Spleen (tissue), 7 donors: ENCODE results near the gene FLVCR2.

Experiments used
- POLR2A ChIP-seq, 3 donors: fragments of 450-650 bp; IDR thresholded peaks; one replicate each; pipeline ENCODE4 v1.5.1; 2017; ENCODE audit warnings: antibody characterized with exemption in 3 of 3, mild to moderate bottlenecking in 1 of 3
- POLR2AphosphoS5 ChIP-seq, 3 donors: sonication (generic); formaldehyde crosslinking; IDR thresholded peaks; one replicate each; pipeline ENCODE4 v1.5.1; 2017; ENCODE audit warnings: antibody characterized with exemption in 3 of 3
- TF ChIP-seq, protein P1 (sequence below), 11 experiments: fragments of 200-600 bp in 7 of 11; fragments of 450-650 bp in 4 of 11; sonication (generic) in 4 of 11; IDR thresholded peaks in 8 of 11; conservative IDR thresholded peaks in 3 of 11; 1 replicate in 7 of 11; 2 replicates in 4 of 11; pipeline versions ENCODE4 v1.4.0 to v1.8.0; 2016 to 2021; ENCODE audit warnings: antibody characterized with exemption in 11 of 11, inconsistent platforms in 4 of 11, mild to moderate bottlenecking in 1 of 11
- donor health status: DM: no; HTN: no; CAD: no; lungs with moderate emphysema.
- donor health status: DM: no; HTN: no; CAD: no.
- donor health status: DM: no; HTN: no; CAD: no.

DNA sequence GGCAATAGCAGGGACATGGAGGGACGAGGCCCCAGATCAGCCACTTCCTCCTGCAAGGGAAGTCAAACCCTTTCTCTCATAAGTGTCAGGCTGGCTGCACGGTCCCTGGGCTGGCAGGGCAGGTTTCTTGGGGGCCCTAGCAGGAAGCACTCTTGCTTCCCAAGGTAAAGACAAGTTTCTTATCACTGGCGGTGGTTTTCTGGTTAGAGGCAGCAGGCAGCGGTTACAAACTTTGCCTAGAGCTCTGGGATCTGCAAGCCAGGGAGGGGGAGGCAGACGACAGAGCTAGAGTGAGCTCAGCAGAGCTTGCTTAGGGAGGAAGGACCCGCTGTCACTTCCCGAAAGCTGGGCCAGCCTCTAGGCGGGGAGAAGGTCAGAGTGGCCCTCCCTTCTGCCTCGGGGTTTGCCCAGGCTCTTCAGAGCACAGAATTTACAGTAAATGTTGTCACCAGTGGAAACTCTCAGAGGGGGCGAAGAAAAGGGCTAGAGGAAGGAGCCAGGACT, 35.8 kb upstream of the FLVCR2 start:
- TF ChIP-seq, protein P1, sequence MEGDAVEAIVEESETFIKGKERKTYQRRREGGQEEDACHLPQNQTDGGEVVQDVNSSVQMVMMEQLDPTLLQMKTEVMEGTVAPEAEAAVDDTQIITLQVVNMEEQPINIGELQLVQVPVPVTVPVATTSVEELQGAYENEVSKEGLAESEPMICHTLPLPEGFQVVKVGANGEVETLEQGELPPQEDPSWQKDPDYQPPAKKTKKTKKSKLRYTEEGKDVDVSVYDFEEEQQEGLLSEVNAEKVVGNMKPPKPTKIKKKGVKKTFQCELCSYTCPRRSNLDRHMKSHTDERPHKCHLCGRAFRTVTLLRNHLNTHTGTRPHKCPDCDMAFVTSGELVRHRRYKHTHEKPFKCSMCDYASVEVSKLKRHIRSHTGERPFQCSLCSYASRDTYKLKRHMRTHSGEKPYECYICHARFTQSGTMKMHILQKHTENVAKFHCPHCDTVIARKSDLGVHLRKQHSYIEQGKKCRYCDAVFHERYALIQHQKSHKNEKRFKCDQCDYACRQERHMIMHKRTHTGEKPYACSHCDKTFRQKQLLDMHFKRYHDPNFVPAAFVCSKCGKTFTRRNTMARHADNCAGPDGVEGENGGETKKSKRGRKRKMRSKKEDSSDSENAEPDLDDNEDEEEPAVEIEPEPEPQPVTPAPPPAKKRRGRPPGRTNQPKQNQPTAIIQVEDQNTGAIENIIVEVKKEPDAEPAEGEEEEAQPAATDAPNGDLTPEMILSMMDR (IDR thresholded peaks at IDR 0.05 in 8 of 11, conservative IDR thresholded peaks at IDR 0.05 in 3 of 11) = no peak
- peak in 1 of 3 donors; percentile 39 for TF ChIP-seq POLR2A (IDR thresholded peaks at IDR 0.05)
- TF ChIP-seq POLR2AphosphoS5 (IDR thresholded peaks at IDR 0.05) = peak; percentile 73 to 87 (median 84)
